HEK293 (cell line): ENCODE data around the gene SPATA25.

Source experiments
- KLF8 ChIP-seq: fragments of 450-650 bp; formaldehyde crosslinking; IDR thresholded peaks from 2 replicates; pipeline ENCODE4 v1.5.1; 2016; ENCODE audit warnings: missing biosample characterization, missing genetic modification characterization
- PATZ1 ChIP-seq: fragments of 450-650 bp; formaldehyde crosslinking; IDR thresholded peaks from 2 replicates; pipeline ENCODE4 v1.5.1; 2016; ENCODE audit warnings: missing biosample characterization, missing genetic modification characterization
- SETDB1 ChIP-seq: IDR thresholded peaks from one replicate; pipeline ENCODE4 v1.6.1; 2017; ENCODE audit warnings: mild to moderate bottlenecking, low read length, moderate library complexity, mixed read lengths; ENCODE audit not compliant: insufficient read length
- ZBTB11 ChIP-seq: fragments of 450-650 bp; formaldehyde crosslinking; conservative IDR thresholded peaks from 2 replicates; pipeline ENCODE4 v1.5.1; 2016; ENCODE audit warnings: low read depth, missing biosample characterization, missing genetic modification characterization
- ZBTB17 ChIP-seq: fragments of 450-650 bp; formaldehyde crosslinking; IDR thresholded peaks from 2 replicates; pipeline ENCODE4 v1.5.1; 2016; ENCODE audit warnings: missing biosample characterization, missing genetic modification characterization
- ZBTB26 ChIP-seq: fragments of 450-650 bp; formaldehyde crosslinking; optimal IDR thresholded peaks from 2 replicates; pipeline ENCODE3; 2016; ENCODE audit warnings: missing biosample characterization, mild to moderate bottlenecking, missing genetic modification characterization
- ZNF114 ChIP-seq: fragments of 450-650 bp; formaldehyde crosslinking; IDR thresholded peaks from 2 replicates; pipeline ENCODE4 v1.5.0; 2017; ENCODE audit warnings: missing biosample characterization, missing genetic modification characterization
- ZNF138 ChIP-seq: fragments of 450-650 bp; formaldehyde crosslinking; IDR thresholded peaks from 2 replicates; pipeline ENCODE4 v1.5.1; 2016; ENCODE audit warnings: missing biosample characterization, missing genetic modification characterization, borderline replicate concordance
- ZNF248 ChIP-seq: fragments of 450-650 bp; formaldehyde crosslinking; IDR thresholded peaks from 2 replicates; pipeline ENCODE4 v1.5.1; 2017; ENCODE audit warnings: missing biosample characterization, missing genetic modification characterization
- ZNF26 ChIP-seq: fragments of 450-650 bp; formaldehyde crosslinking; IDR thresholded peaks from 2 replicates; pipeline ENCODE4 v1.5.1; 2016; ENCODE audit warnings: missing biosample characterization, missing genetic modification characterization
- ZNF280D ChIP-seq: fragments of 450-650 bp; formaldehyde crosslinking; IDR thresholded peaks from 2 replicates; pipeline ENCODE4 v1.5.1; 2016; ENCODE audit warnings: missing biosample characterization, missing genetic modification characterization
- ZNF324 ChIP-seq: fragments of 450-650 bp; formaldehyde crosslinking; IDR thresholded peaks from 2 replicates; pipeline ENCODE4 v1.5.1; 2016; ENCODE audit warnings: missing biosample characterization, missing genetic modification characterization
- ZNF394 ChIP-seq: fragments of 450-650 bp; formaldehyde crosslinking; IDR thresholded peaks from 2 replicates; pipeline ENCODE4 v1.5.1; 2016; ENCODE audit warnings: missing biosample characterization, missing genetic modification characterization, mild to moderate bottlenecking, moderate library complexity, borderline replicate concordance
- ZNF404 ChIP-seq: fragments of 450-650 bp; formaldehyde crosslinking; IDR thresholded peaks from 2 replicates; pipeline ENCODE4 v1.5.1; 2017; ENCODE audit warnings: missing biosample characterization, missing genetic modification characterization
- ZNF510 ChIP-seq: fragments of 450-650 bp; formaldehyde crosslinking; IDR thresholded peaks from 2 replicates; pipeline ENCODE4 v1.5.1; 2018; ENCODE audit warnings: mild to moderate bottlenecking, missing genetic modification characterization, missing biosample characterization; ENCODE audit not compliant: insufficient replicate concordance
- ZNF548 ChIP-seq: fragments of 450-650 bp; formaldehyde crosslinking; IDR thresholded peaks from 2 replicates; pipeline ENCODE4 v1.5.1; 2016; ENCODE audit warnings: missing biosample characterization, missing genetic modification characterization
- ZNF549 ChIP-seq: fragments of 450-650 bp; IDR thresholded peaks from 2 replicates; pipeline ENCODE4 v1.5.1; 2018; ENCODE audit warnings: missing biosample characterization, missing genetic modification characterization, mild to moderate bottlenecking, inconsistent platforms, moderate library complexity
- ZNF561 ChIP-seq: fragments of 450-650 bp; IDR thresholded peaks from 2 replicates; pipeline ENCODE4 v1.5.1; 2018; ENCODE audit warnings: missing biosample characterization, missing genetic modification characterization, borderline replicate concordance
- ZNF623 ChIP-seq: fragments of 450-650 bp; formaldehyde crosslinking; IDR thresholded peaks from 2 replicates; pipeline ENCODE4 v1.5.1; 2016; ENCODE audit warnings: missing biosample characterization, missing genetic modification characterization
- ZNF639 ChIP-seq: fragments of 450-650 bp; formaldehyde crosslinking; IDR thresholded peaks from 2 replicates; pipeline ENCODE4 v1.5.1; 2016; ENCODE audit warnings: missing biosample characterization, missing genetic modification characterization
- ZNF704 ChIP-seq: fragments of 450-650 bp; formaldehyde crosslinking; IDR thresholded peaks from 2 replicates; pipeline ENCODE4 v1.5.1; 2016; ENCODE audit warnings: missing biosample characterization, missing genetic modification characterization
- ZNF768 ChIP-seq: fragments of 450-650 bp; formaldehyde crosslinking; IDR thresholded peaks from 2 replicates; pipeline ENCODE4 v1.5.1; 2018; ENCODE audit warnings: missing biosample characterization, mild to moderate bottlenecking, missing genetic modification characterization
- ZNF776 ChIP-seq: fragments of 450-650 bp; formaldehyde crosslinking; IDR thresholded peaks from 2 replicates; pipeline ENCODE4 v1.5.0; 2017; ENCODE audit warnings: missing biosample characterization, missing genetic modification characterization, borderline replicate concordance
- ZSCAN30 ChIP-seq: fragments of 450-650 bp; IDR thresholded peaks from 2 replicates; pipeline ENCODE4 v1.5.1; 2018; ENCODE audit warnings: missing biosample characterization, mild to moderate bottlenecking, missing genetic modification characterization, moderate library complexity

The SPATA25 gene

GRCh38 chr20:45857114-45857881, 30.1 kb downstream of the SPATA25 start, which contains the start of the genes ACOT8 and ZSWIM3 (continued):
- TF ChIP-seq PATZ1 (tag by site-specific recombination) (peak; percentile 78), ZNF639 (no peak; the same call in 1 of the 2 replicates), ZNF548 (tag by site-specific recombination) (no peak), ZNF768 (tag by site-specific recombination) (no peak), ZNF114 (tag by site-specific recombination) (no peak), SETDB1 (no peak), ZNF510 (no peak), ZNF26 (no peak), ZNF704 (no peak), ZNF280D (tag by site-specific recombination) (no peak), ZNF324 (no peak), ZSCAN30 (tag by site-specific recombination) (peak; percentile 71), ZNF404 (no peak), ZNF138 (tag by site-specific recombination) (no peak), ZNF623 (tag by site-specific recombination) (no peak), KLF8 (tag by site-specific recombination) (no peak), ZBTB11 (tag by site-specific recombination) (peak; percentile 94), ZBTB17 (tag by site-specific recombination) (peak; percentile 54; the same call in 1 of the 2 replicates), ZNF248 (no peak), ZBTB26 (tag by site-specific recombination) (peak; percentile 17), ZNF561 (peak; percentile 42; the same call in 1 of the 2 replicates), ZNF776 (tag by site-specific recombination) (no peak), ZNF394 (tag by site-specific recombination) (0 out of 2 replicates have a peak, but pooled peaks have one; percentile 40), ZNF549 (tag by site-specific recombination) (no peak)
